GM18873 (cell line): Measurements from ENCODE around the gene CHRD.

Source experiments
- ATAC-seq: cut with Tn5 transposase; IDR thresholded peaks from one replicate; pipeline ENCODE4 v1.9.1; 2021; ENCODE audit warnings: mild to moderate bottlenecking, moderate library complexity, moderate number of reproducible peaks; ENCODE audit not compliant: unreplicated experiment, low FRiP score

Gene CHRD

GRCh38 chr3:184346480-184347190 lies 33.2 kb upstream of the CHRD start:
- no peak for ATAC-seq

- no peak for ATAC-seq
Measured at GRCh38 chr3:184347321-184348056, 32.4 kb upstream of the CHRD start.

- no peak for ATAC-seq
Measured at GRCh38 chr3:184348057-184348382, 31.8 kb upstream of the CHRD start.

- no peak for ATAC-seq
Measured at GRCh38 chr3:184349563-184350470, 30.0 kb upstream of the CHRD start.

GRCh38 chr3:184350618-184351017 lies 29.2 kb upstream of the CHRD start:
- ATAC-seq: no peak

GRCh38 chr3:184351511-184352148 lies 28.2 kb upstream of the CHRD start:
- no peak for ATAC-seq

GRCh38 chr3:184352149-184352785 lies 27.6 kb upstream of the CHRD start:
- no peak for ATAC-seq

- ATAC-seq: no peak
Measured at GRCh38 chr3:184352897-184353545, 26.8 kb upstream of the CHRD start.

GRCh38 chr3:184353546-184353941 lies 26.3 kb upstream of the CHRD start:
- no peak for ATAC-seq

GRCh38 chr3:184354121-184354728 lies 25.6 kb upstream of the CHRD start:
- no peak for ATAC-seq

- no peak for ATAC-seq
Measured at GRCh38 chr3:184354754-184355153, 25.1 kb upstream of the CHRD start.

- no peak for ATAC-seq
Measured at GRCh38 chr3:184355261-184356040, 24.4 kb upstream of the CHRD start.

- ATAC-seq: no peak
Measured at GRCh38 chr3:184357248-184358123, 22.4 kb upstream of the CHRD start.

- no peak for ATAC-seq
Measured at GRCh38 chr3:184358124-184358767, 21.6 kb upstream of the CHRD start.

- no peak for ATAC-seq
Measured at GRCh38 chr3:184358921-184359350, 20.9 kb upstream of the CHRD start.

GRCh38 chr3:184359610-184360009 lies 20.2 kb upstream of the CHRD start:
- no peak for ATAC-seq
